ENCODE results near the gene TENM3.

Gene TENM3

GRCh38 chr4:182653596-182653995 lies 410.4 kb downstream of the TENM3 start:
- H3K27me3 ChIP-seq (ENCODE audit: control insufficient read depth, low read length), result no peaks in the 10 kb centered on the region
- H3K4me2 ChIP-seq (ENCODE audit: low read length), result no peak overlapping the region
- no peaks in the 10 kb centered on the region for H3K36me3 ChIP-seq (ENCODE audit: control insufficient read depth, low read length)
- no peaks in the 10 kb centered on the region for H4K20me1 ChIP-seq (ENCODE audit: control insufficient read depth, insufficient read depth, low read depth, low read length)
- TF ChIP-seq CTCF (IDR thresholded peaks at IDR 0.05; ENCODE audit: low read depth, low read length, poor library complexity, severe bottlenecking), result no peak
- TF ChIP-seq EZH2phosphoT487 (IDR thresholded peaks at IDR 0.05; ENCODE audit: borderline replicate concordance, low read length), result no peak
- H3K4me3 ChIP-seq (ENCODE audit: low read length), result no peak overlapping the region
- no peak overlapping the region for H3K27ac ChIP-seq (ENCODE audit: low read depth, low read length)
- H3F3A ChIP-seq (ENCODE audit: control insufficient read depth, insufficient read depth), result no peaks in the 10 kb centered on the region
- H3K9me3 ChIP-seq (ENCODE audit: control insufficient read depth, insufficient read depth, low read length), result no peaks in the 10 kb centered on the region
- no peaks in the 10 kb centered on the region for H3K9me2 ChIP-seq (replicated peaks; ENCODE audit: control insufficient read depth, low read length)
- no peaks in the 10 kb centered on the region for H3K4me1 ChIP-seq (ENCODE audit: control insufficient read depth, low read length)
- H3K79me2 ChIP-seq (ENCODE audit: control insufficient read depth, low read length), result no peaks in the 10 kb centered on the region

- TF ChIP-seq CTCF (IDR thresholded peaks at IDR 0.05; ENCODE audit: low read depth, low read length, poor library complexity, severe bottlenecking) (no peak), EZH2phosphoT487 (IDR thresholded peaks at IDR 0.05; ENCODE audit: borderline replicate concordance, low read length) (no peak)
- H3K4me3 ChIP-seq (ENCODE audit: low read length), result no peak overlapping the region
- no peaks in the 10 kb centered on the region for H3F3A ChIP-seq (ENCODE audit: control insufficient read depth, insufficient read depth)
- no peaks in the 10 kb centered on the region for H3K79me2 ChIP-seq (ENCODE audit: control insufficient read depth, low read length)
- no peaks in the 10 kb centered on the region for H3K27me3 ChIP-seq (ENCODE audit: control insufficient read depth, low read length)
- no peaks in the 10 kb centered on the region for H3K9me3 ChIP-seq (ENCODE audit: control insufficient read depth, insufficient read depth, low read length)
- H3K4me2 ChIP-seq (ENCODE audit: low read length), result no peak overlapping the region
- no peaks in the 10 kb centered on the region for H3K9me2 ChIP-seq (replicated peaks; ENCODE audit: control insufficient read depth, low read length)
- no peaks in the 10 kb centered on the region for H4K20me1 ChIP-seq (ENCODE audit: control insufficient read depth, insufficient read depth, low read depth, low read length)
- H3K4me1 ChIP-seq (ENCODE audit: control insufficient read depth, low read length), result no peaks in the 10 kb centered on the region
- H3K27ac ChIP-seq (ENCODE audit: low read depth, low read length), result no peak overlapping the region
- no peaks in the 10 kb centered on the region for H3K36me3 ChIP-seq (ENCODE audit: control insufficient read depth, low read length)
Observed at GRCh38 chr4:182655340-182655739, 412.1 kb downstream of the TENM3 start.

- Histone ChIP-seq H3F3A (ENCODE audit: control insufficient read depth, insufficient read depth) (no peaks in the 10 kb centered on the region), H3K27ac (ENCODE audit: low read depth, low read length) (no peak overlapping the region)
Observed at GRCh38 chr4:182662551-182662950, 419.3 kb downstream of the TENM3 start.

More at GRCh38 chr4:182662551-182662950, 419.3 kb downstream of the TENM3 start:
- Histone ChIP-seq H3K79me2 (ENCODE audit: control insufficient read depth, low read length) (no peaks in the 10 kb centered on the region), H3K9me3 (ENCODE audit: control insufficient read depth, insufficient read depth, low read length) (no peaks in the 10 kb centered on the region), H3K9me2 (replicated peaks; ENCODE audit: control insufficient read depth, low read length) (no peaks in the 10 kb centered on the region), H3K27me3 (ENCODE audit: control insufficient read depth, low read length) (no peaks in the 10 kb centered on the region), H3K4me1 (ENCODE audit: control insufficient read depth, low read length) (no peaks in the 10 kb centered on the region), H3K4me3 (ENCODE audit: low read length) (no peak overlapping the region), H3K4me2 (ENCODE audit: low read length) (no peak overlapping the region), H3K36me3 (ENCODE audit: control insufficient read depth, low read length) (no peaks in the 10 kb centered on the region), H4K20me1 (ENCODE audit: control insufficient read depth, insufficient read depth, low read depth, low read length) (no peaks in the 10 kb centered on the region)
- no peak for TF ChIP-seq EZH2phosphoT487 (IDR thresholded peaks at IDR 0.05; ENCODE audit: borderline replicate concordance, low read length)
- TF ChIP-seq CTCF (IDR thresholded peaks at IDR 0.05; ENCODE audit: low read depth, low read length, poor library complexity, severe bottlenecking), result no peak
